ENCODE measurements around the gene PTPN11. TPM values are rescaled to one million over a fixed set of nuclear protein-coding genes. Genes with fewer than 3 reads are reported as not detected.
"Not testable (repeated sequence)": the region's sequence is repeated elsewhere in the genome, so short reads cannot be mapped to it uniquely, and the experiment has no call there.

Gene PTPN11
- total and polyA plus RNA-seq, 2 donors (not counting 3 experiments of a cell fraction or from before 2014, with no cell fraction given), result 36.5 to 107 TPM

DNA sequence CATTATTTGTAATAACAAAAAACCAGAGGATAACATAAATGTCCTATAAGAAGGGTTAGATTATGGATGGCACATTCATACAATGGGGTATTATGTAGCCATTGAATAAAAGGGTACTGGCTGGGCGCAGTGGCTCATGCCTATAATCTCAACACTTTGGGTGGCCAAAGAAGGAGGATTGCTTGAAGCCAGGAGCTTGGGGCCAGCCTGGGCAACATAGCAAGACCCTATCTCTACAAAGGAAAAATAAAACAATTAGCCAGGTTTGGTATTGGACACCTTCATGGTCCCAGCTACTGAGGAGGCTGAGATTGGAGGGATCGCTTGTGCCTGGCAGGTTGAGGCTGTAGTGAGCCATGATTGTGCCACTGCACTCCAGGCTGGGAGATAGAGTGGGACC is 14.8 kb downstream of the PTPN11 start:
- Histone ChIP-seq H3K79me2 (ENCODE audit: control insufficient read depth, insufficient read depth, low read length) (peaks cover 88% of the 10 kb centered on the region), H3K9me3 (replicated peaks; ENCODE audit: control insufficient read depth, insufficient read depth, low read length) (no peaks in the 10 kb centered on the region), H3K4me1 (ENCODE audit: control insufficient read depth, extremely low read depth, insufficient read depth, low read length) (no peaks in the 10 kb centered on the region), H2AFZ (ENCODE audit: low read depth, low read length) (no peak overlapping the region), H4K20me1 (replicated peaks; ENCODE audit: control insufficient read depth, extremely low read depth, insufficient read depth, low read length) (peaks cover 3% of the 10 kb centered on the region), H3K9ac (replicated peaks; ENCODE audit: extremely low read depth, insufficient read depth, low read length) (no peak overlapping the region), H3K27me3 (ENCODE audit: control insufficient read depth in 2 of 2, insufficient read depth in 2 of 2, low read length in 2 of 2) (no peaks in the 10 kb centered on the region), H3K27ac (ENCODE audit: insufficient read depth, low read depth, low read length) (no peak overlapping the region), H3K4me3 (replicated peaks in 1 of 3; ENCODE audit: insufficient read depth in 1 of 3, low read depth in 1 of 3, low read length in 3 of 3) (no peak overlapping the region), H3K9me1 (replicated peaks; ENCODE audit: control insufficient read depth, extremely low read depth, insufficient read depth, low read length) (no peaks in the 10 kb centered on the region), H3K4me2 (ENCODE audit: insufficient read depth, low read length) (no peak overlapping the region), H3K36me3 (ENCODE audit: control insufficient read depth in 2 of 2, extremely low read depth in 1 of 2, insufficient read depth in 2 of 2, low read length in 2 of 2) (no peaks in the 10 kb centered on the region)
- CTCF ChIA-PET, result no interaction called here
- no peak for TF ChIP-seq EZH2 (IDR thresholded peaks at IDR 0.05; ENCODE audit: borderline replicate concordance, low read depth, low read length, severe bottlenecking)
- TF ChIP-seq, protein P1, sequence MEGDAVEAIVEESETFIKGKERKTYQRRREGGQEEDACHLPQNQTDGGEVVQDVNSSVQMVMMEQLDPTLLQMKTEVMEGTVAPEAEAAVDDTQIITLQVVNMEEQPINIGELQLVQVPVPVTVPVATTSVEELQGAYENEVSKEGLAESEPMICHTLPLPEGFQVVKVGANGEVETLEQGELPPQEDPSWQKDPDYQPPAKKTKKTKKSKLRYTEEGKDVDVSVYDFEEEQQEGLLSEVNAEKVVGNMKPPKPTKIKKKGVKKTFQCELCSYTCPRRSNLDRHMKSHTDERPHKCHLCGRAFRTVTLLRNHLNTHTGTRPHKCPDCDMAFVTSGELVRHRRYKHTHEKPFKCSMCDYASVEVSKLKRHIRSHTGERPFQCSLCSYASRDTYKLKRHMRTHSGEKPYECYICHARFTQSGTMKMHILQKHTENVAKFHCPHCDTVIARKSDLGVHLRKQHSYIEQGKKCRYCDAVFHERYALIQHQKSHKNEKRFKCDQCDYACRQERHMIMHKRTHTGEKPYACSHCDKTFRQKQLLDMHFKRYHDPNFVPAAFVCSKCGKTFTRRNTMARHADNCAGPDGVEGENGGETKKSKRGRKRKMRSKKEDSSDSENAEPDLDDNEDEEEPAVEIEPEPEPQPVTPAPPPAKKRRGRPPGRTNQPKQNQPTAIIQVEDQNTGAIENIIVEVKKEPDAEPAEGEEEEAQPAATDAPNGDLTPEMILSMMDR (IDR thresholded peaks at IDR 0.05; ENCODE audit: extremely low read depth in 1 of 2, insufficient read depth in 1 of 2, low read depth in 1 of 2, low read length in 2 of 2), result no peak
- no peak for TF ChIP-seq MYC (IDR thresholded peaks at IDR 0.05; ENCODE audit: low read depth, low read length)
- TF ChIP-seq GATA2 (IDR thresholded peaks at IDR 0.05; ENCODE audit: insufficient read depth, insufficient read length, low read depth, low read length), result no peak
- no peak for TF ChIP-seq FOS (IDR thresholded peaks at IDR 0.05; ENCODE audit: borderline replicate concordance, insufficient read depth, low read length)
- BruUV-seq (replicated peaks), result no TSS peak
- dilution Hi-C loops (cut with MboI; ENCODE audit: extremely low pct_ligation_motif_present, low sequenced_read_pairs), result no loop called here
- DNase-seq (ENCODE audit: low read depth, low spot score), result no peak
- intact Hi-C loops (cut with micrococcal nuclease), result no loop called here
- POLR2A ChIA-PET, result no interaction called here
- no peak for FAIRE-seq

DNA sequence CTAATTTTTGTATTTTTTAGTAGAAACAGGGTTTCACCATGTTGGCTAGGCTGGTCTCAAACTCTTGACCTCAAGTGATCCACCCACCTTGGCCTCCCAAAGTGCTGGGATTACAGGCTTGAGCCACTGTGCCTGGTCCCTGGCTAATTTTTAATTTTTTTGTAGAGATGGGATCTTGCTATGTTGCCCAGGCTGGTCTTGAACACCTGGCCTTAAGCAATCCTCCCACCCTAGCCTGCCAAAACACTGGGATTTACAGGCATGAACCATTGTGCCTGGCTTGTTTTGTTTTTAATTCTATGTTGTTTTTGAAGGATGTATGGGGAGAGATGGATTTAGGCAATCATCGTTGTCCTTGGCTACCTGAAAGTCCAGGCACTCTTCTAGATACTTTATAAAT is 19.9 kb downstream of the PTPN11 start:
- H3K9me1 ChIP-seq (replicated peaks; ENCODE audit: control insufficient read depth, extremely low read depth, insufficient read depth, low read length); H3K9me3 ChIP-seq (replicated peaks; ENCODE audit: control insufficient read depth, insufficient read depth, low read length); FAIRE-seq; H3K4me3 ChIP-seq (replicated peaks in 1 of 3; ENCODE audit: insufficient read depth in 1 of 3, low read depth in 1 of 3, low read length in 3 of 3); H4K20me1 ChIP-seq (replicated peaks; ENCODE audit: control insufficient read depth, extremely low read depth, insufficient read depth, low read length); BruUV-seq (replicated peaks); intact Hi-C loops (cut with micrococcal nuclease); DNase-seq (ENCODE audit: low read depth, low spot score); POLR2A ChIA-PET; CTCF ChIA-PET; H3K9ac ChIP-seq (replicated peaks; ENCODE audit: extremely low read depth, insufficient read depth, low read length); H3K4me1 ChIP-seq (ENCODE audit: control insufficient read depth, extremely low read depth, insufficient read depth, low read length); H3K27ac ChIP-seq (ENCODE audit: insufficient read depth, low read depth, low read length); H2AFZ ChIP-seq (ENCODE audit: low read depth, low read length); H3K4me2 ChIP-seq (ENCODE audit: insufficient read depth, low read length); H3K36me3 ChIP-seq (ENCODE audit: control insufficient read depth in 2 of 2, extremely low read depth in 1 of 2, insufficient read depth in 2 of 2, low read length in 2 of 2); dilution Hi-C loops (cut with MboI; ENCODE audit: extremely low pct_ligation_motif_present, low sequenced_read_pairs); H3K27me3 ChIP-seq (ENCODE audit: control insufficient read depth in 2 of 2, insufficient read depth in 2 of 2, low read length in 2 of 2): not testable (repeated sequence)
- peaks cover 59% of the 10 kb centered on the region for H3K79me2 ChIP-seq (ENCODE audit: control insufficient read depth, insufficient read depth, low read length)
